Immature natural killer cell (primary cell): Measurements from ENCODE around the gene ENTPD7. TPM values are rescaled to one million over a fixed set of nuclear protein-coding genes. Genes with fewer than 3 reads are reported as not detected.
A peak's percentile ranks its signal among the peaks of the same experiment; 100 is the strongest.

Source experiments
- DNase-seq, 3 donors: peaks; one replicate each; pipeline ENCODE4 v3.0.0; 2022; ENCODE audit warnings: mixed read lengths in 1 of 3
- H3K27ac Mint-ChIP-seq, 6 donors: one replicate each; pipeline ENCODE4 v1.8.0; 2020; ENCODE audit warnings: mixed read lengths in 6 of 6, mild to moderate bottlenecking in 5 of 6, inconsistent platforms in 4 of 6, moderate library complexity in 3 of 6
- H3K27me3 Mint-ChIP-seq, 3 donors: one replicate each; pipeline ENCODE4 v1.8.0; 2020 to 2021; ENCODE audit warnings: low read depth in 3 of 3, mild to moderate bottlenecking in 3 of 3, mixed read lengths in 3 of 3, moderate library complexity in 3 of 3, inconsistent platforms in 1 of 3
- H3K36me3 Mint-ChIP-seq, 3 donors: one replicate each; pipeline ENCODE4 v1.8.0; 2020; ENCODE audit warnings: mixed read lengths in 3 of 3, inconsistent platforms in 2 of 3, mild to moderate bottlenecking in 2 of 3
- H3K4me1 Mint-ChIP-seq, 2 donors: one replicate each; pipeline ENCODE4 v1.8.0; 2020; ENCODE audit warnings: inconsistent platforms in 2 of 2, mild to moderate bottlenecking in 2 of 2, mixed read lengths in 2 of 2, moderate library complexity in 1 of 2
- H3K4me3 Mint-ChIP-seq, 5 donors: one replicate each; pipeline ENCODE4 v1.8.0; 2020; ENCODE audit warnings: mild to moderate bottlenecking in 5 of 5, mixed read lengths in 5 of 5, inconsistent platforms in 3 of 5, moderate library complexity in 3 of 5
- H3K9me3 Mint-ChIP-seq, 6 donors: one replicate each; pipeline ENCODE4 v1.8.0; 2020; ENCODE audit warnings: mild to moderate bottlenecking in 6 of 6, mixed read lengths in 6 of 6, inconsistent platforms in 4 of 6, moderate library complexity in 3 of 6
- polyA plus RNA-seq, 3 donors: library from polyadenylated mRNA; unstranded; fragments of 300-500 nt; fragmentation: Illumina TruSeq; gene quantifications; one replicate each; pipeline ENCODE4 v1.2.3, GENCODE V29; 2021

ENTPD7 gene
- polyA plus RNA-seq, 3 donors from 2014 or later = 0.76 to 2.8 (median 1.4) TPM

- H3K4me1 Mint-ChIP-seq = no peaks in the 10 kb centered on the region
- H3K4me3 Mint-ChIP-seq = no peak overlapping the region
- no peaks in the 10 kb centered on the region for H3K27me3 Mint-ChIP-seq
- no peak overlapping the region for H3K27ac Mint-ChIP-seq
- peaks cover 12 to 29% (median 25%) of the 10 kb centered on the region in 3 donors for H3K36me3 Mint-ChIP-seq
- DNase-seq = no peak
- no peaks in the 10 kb centered on the region for H3K9me3 Mint-ChIP-seq
Observed at GRCh38 chr10:99682752-99683151, 23.4 kb downstream of the ENTPD7 start.

GRCh38 chr10:99685597-99685967, 26.3 kb downstream of the ENTPD7 start:
- Mint-ChIP-seq H3K27ac (peak overlapping the region in 1 of 6 donors; percentile 60), H3K36me3 (peaks cover 12 to 27% (median 20%) of the 10 kb centered on the region in 3 donors), H3K9me3 (no peaks in the 10 kb centered on the region)

GRCh38 chr10:99689461-99689860, 30.2 kb downstream of the ENTPD7 start:
- peaks cover 13 to 35% (median 32%) of the 10 kb centered on the region in 3 donors for H3K36me3 Mint-ChIP-seq
- no peak overlapping the region for H3K27ac Mint-ChIP-seq

More at GRCh38 chr10:99685597-99685967, 26.3 kb downstream of the ENTPD7 start:
- no peak for DNase-seq
- Mint-ChIP-seq H3K4me1 (no peaks in the 10 kb centered on the region), H3K4me3 (no peak overlapping the region), H3K27me3 (no peaks in the 10 kb centered on the region)

GRCh38 chr10:99693933-99694583, 34.7 kb downstream of the ENTPD7 start:
- peaks cover 16 to 54% (median 37%) of the 10 kb centered on the region in 3 donors for H3K36me3 Mint-ChIP-seq
- H3K4me1 Mint-ChIP-seq = no peaks in the 10 kb centered on the region
- H3K27ac Mint-ChIP-seq = no peak overlapping the region
- H3K9me3 Mint-ChIP-seq = no peaks in the 10 kb centered on the region
- no peak for DNase-seq
- no peak overlapping the region for H3K4me3 Mint-ChIP-seq
- peaks cover 0 to 2% (median 0%) of the 10 kb centered on the region in 3 donors for H3K27me3 Mint-ChIP-seq

More at GRCh38 chr10:99689461-99689860, 30.2 kb downstream of the ENTPD7 start:
- Mint-ChIP-seq H3K9me3 (no peaks in the 10 kb centered on the region), H3K4me3 (no peak overlapping the region), H3K4me1 (no peaks in the 10 kb centered on the region), H3K27me3 (peaks cover 0 to 2% (median 0%) of the 10 kb centered on the region in 3 donors)
- DNase-seq = no peak

GRCh38 chr10:99695761-99696160, 36.5 kb downstream of the ENTPD7 start:
- H3K4me3 Mint-ChIP-seq = no peak overlapping the region
- H3K4me1 Mint-ChIP-seq = no peaks in the 10 kb centered on the region
- no peak for DNase-seq
- peaks cover 0 to 2% (median 1%) of the 10 kb centered on the region in 3 donors for H3K27me3 Mint-ChIP-seq
- H3K36me3 Mint-ChIP-seq = peaks cover 22 to 64% (median 48%) of the 10 kb centered on the region in 3 donors
- H3K9me3 Mint-ChIP-seq = no peaks in the 10 kb centered on the region
- no peak overlapping the region for H3K27ac Mint-ChIP-seq

GRCh38 chr10:99698504-99699080, 39.3 kb downstream of the ENTPD7 start:
- no peaks in the 10 kb centered on the region for H3K9me3 Mint-ChIP-seq
- peaks cover 25 to 60% (median 49%) of the 10 kb centered on the region in 3 donors for H3K36me3 Mint-ChIP-seq
- no peak overlapping the region for H3K27ac Mint-ChIP-seq
- no peak for DNase-seq
- H3K4me1 Mint-ChIP-seq = no peaks in the 10 kb centered on the region
- H3K27me3 Mint-ChIP-seq = peaks cover 0 to 4% (median 0%) of the 10 kb centered on the region in 3 donors
- H3K4me3 Mint-ChIP-seq = no peak overlapping the region

- H3K9me3 Mint-ChIP-seq = no peaks in the 10 kb centered on the region
- H3K4me1 Mint-ChIP-seq = no peaks in the 10 kb centered on the region
- DNase-seq = no peak
- peaks cover 29 to 60% (median 45%) of the 10 kb centered on the region in 3 donors for H3K36me3 Mint-ChIP-seq
- peaks cover 0 to 5% (median 0%) of the 10 kb centered on the region in 3 donors for H3K27me3 Mint-ChIP-seq
- no peak overlapping the region for H3K4me3 Mint-ChIP-seq
- H3K27ac Mint-ChIP-seq = no peak overlapping the region
Observed at GRCh38 chr10:99700649-99701048, 41.3 kb downstream of the ENTPD7 start.

GRCh38 chr10:99708428-99709012, 49.2 kb downstream of the ENTPD7 start:
- peaks cover 0 to 1% (median 0%) of the 10 kb centered on the region in 3 donors for H3K27me3 Mint-ChIP-seq
- no peak for DNase-seq
- H3K36me3 Mint-ChIP-seq = peaks cover 8 to 20% (median 15%) of the 10 kb centered on the region in 3 donors
- H3K27ac Mint-ChIP-seq = peak overlapping the region in 1 of 6 donors; percentile 22
- no peak overlapping the region for H3K4me3 Mint-ChIP-seq
- no peaks in the 10 kb centered on the region for H3K4me1 Mint-ChIP-seq
- no peaks in the 10 kb centered on the region for H3K9me3 Mint-ChIP-seq

- Mint-ChIP-seq H3K9me3 (no peaks in the 10 kb centered on the region), H3K27me3 (peaks cover 0 to 1% (median 0%) of the 10 kb centered on the region in 3 donors), H3K27ac (no peak overlapping the region), H3K4me1 (no peaks in the 10 kb centered on the region), H3K36me3 (peaks cover 8 to 29% (median 15%) of the 10 kb centered on the region in 3 donors), H3K4me3 (no peak overlapping the region)
- no peak for DNase-seq
Observed at GRCh38 chr10:99709480-99710229, 50.3 kb downstream of the ENTPD7 start.

- no peak overlapping the region for H3K4me3 Mint-ChIP-seq
- no peaks in the 10 kb centered on the region for H3K27me3 Mint-ChIP-seq
- no peak overlapping the region for H3K27ac Mint-ChIP-seq
- no peaks in the 10 kb centered on the region for H3K9me3 Mint-ChIP-seq
- no peaks in the 10 kb centered on the region for H3K4me1 Mint-ChIP-seq
- H3K36me3 Mint-ChIP-seq = peaks cover 5 to 30% (median 16%) of the 10 kb centered on the region in 3 donors
- DNase-seq = peak in 2 of 3 donors; percentile 19 to 20
Observed at GRCh38 chr10:99711129-99711719, 51.9 kb downstream of the ENTPD7 start.

- H3K4me1 Mint-ChIP-seq = no peaks in the 10 kb centered on the region
- no peak for DNase-seq
- peaks cover 17 to 46% (median 27%) of the 10 kb centered on the region in 3 donors for H3K36me3 Mint-ChIP-seq
Observed at GRCh38 chr10:99714446-99714845, 55.1 kb downstream of the ENTPD7 start.

GRCh38 chr10:99720387-99720786, 61.1 kb downstream of the ENTPD7 start:
- H3K9me3 Mint-ChIP-seq = no peaks in the 10 kb centered on the region
- no peak for DNase-seq
- no peak overlapping the region for H3K27ac Mint-ChIP-seq
- no peaks in the 10 kb centered on the region for H3K4me1 Mint-ChIP-seq
- H3K4me3 Mint-ChIP-seq = no peak overlapping the region
- H3K36me3 Mint-ChIP-seq = peaks cover 29 to 57% (median 45%) of the 10 kb centered on the region in 3 donors
- no peaks in the 10 kb centered on the region for H3K27me3 Mint-ChIP-seq

More at GRCh38 chr10:99714446-99714845, 55.1 kb downstream of the ENTPD7 start:
- Mint-ChIP-seq H3K9me3 (no peaks in the 10 kb centered on the region), H3K27ac (no peak overlapping the region), H3K27me3 (no peaks in the 10 kb centered on the region), H3K4me3 (no peak overlapping the region)

- Mint-ChIP-seq H3K36me3 (peaks cover 17 to 27% (median 24%) of the 10 kb centered on the region in 3 donors), H3K27me3 (peaks cover 4 to 10% (median 9%) of the 10 kb centered on the region in 3 donors), H3K9me3 (no peaks in the 10 kb centered on the region), H3K27ac (peak overlapping the region in 1 of 6 donors; percentile 46), H3K4me3 (no peak overlapping the region), H3K4me1 (peaks cover 27 to 49% of the 10 kb centered on the region in 2 donors)
- no peak for DNase-seq
Observed at GRCh38 chr10:99730026-99730425, 70.7 kb downstream of the ENTPD7 start.
